CD4-positive, alpha-beta T cell (primary cell): ENCODE results near the gene BET1L. TPM values are rescaled to one million over a fixed set of nuclear protein-coding genes. Genes with fewer than 3 reads are reported as not detected.
"Not testable (repeated sequence)": the region's sequence is repeated elsewhere in the genome, so short reads cannot be mapped to it uniquely, and the experiment has no call there.

Source experiments
- ATAC-seq: fragments of 200-7000 bp; cut with Tn5 transposase; one replicate; pipeline ENCODE4 v1.10.0; 2022; ENCODE audit warnings: mild to moderate bottlenecking; ENCODE audit not compliant: poor library complexity
- CTCF ChIA-PET: fragments of 350-600 bp; sonication (Branson Sonifier 250); formaldehyde crosslinking; loops from one replicate; lab custom pipeline; 2021; ENCODE audit warnings: antibody characterized with exemption, inconsistent platforms; lab: Charles Lee
- POLR2A ChIA-PET: fragments of 350-600 bp; sonication (Branson Sonifier 250); formaldehyde crosslinking; loops from one replicate; lab custom pipeline; 2021; ENCODE audit warnings: antibody characterized with exemption, inconsistent platforms; lab: Charles Lee
- DNase-seq, 14 experiments: peaks; one replicate each; pipeline ENCODE4 v3.0.0-alpha.2; 2013 to 2020; ENCODE audit warnings: mixed read lengths in 2 of 14
- H3K27ac ChIP-seq, 2 donors: one replicate each; pipeline versions ENCODE4 v1.5.1 to v1.7.0; 2013; ENCODE audit warnings: low read length in 2 of 2, low read depth in 1 of 2, mild to moderate bottlenecking in 1 of 2
- H3K27me3 ChIP-seq, 2 experiments: 1 replicate in 1 of 2; 2 replicates in 1 of 2; pipeline versions ENCODE4 v1.6.1 to v1.7.0; 2013; ENCODE audit warnings: low read length in 2 of 2, control low read depth in 1 of 2, mild to moderate bottlenecking in 1 of 2, moderate library complexity in 1 of 2; ENCODE audit not compliant: insufficient read depth in 2 of 2, control insufficient read depth in 1 of 2
- H3K36me3 ChIP-seq: one replicate; pipeline ENCODE4 v1.6.1; 2013; ENCODE audit warnings: low read length, control low read depth; ENCODE audit not compliant: insufficient read depth
- H3K4me1 ChIP-seq: one replicate; pipeline ENCODE4 v1.6.1; 2013; ENCODE audit warnings: low read length, control low read depth; ENCODE audit not compliant: insufficient read depth
- H3K4me3 ChIP-seq: one replicate; pipeline ENCODE4 v1.5.1; 2013; ENCODE audit warnings: mild to moderate bottlenecking, low read length, moderate library complexity
- H3K9me3 ChIP-seq, 2 experiments: 1 replicate in 1 of 2; 2 replicates in 1 of 2; pipeline versions ENCODE4 v1.6.1 to v1.7.0; 2013; ENCODE audit warnings: low read length in 2 of 2, mild to moderate bottlenecking in 2 of 2, control low read depth in 1 of 2, moderate library complexity in 1 of 2; ENCODE audit not compliant: control insufficient read depth in 1 of 2, insufficient read depth in 1 of 2
- H3K27ac Mint-ChIP-seq: one replicate; pipeline ENCODE4 v1.8.0; 2020; ENCODE audit warnings: mixed read lengths
- H3K27me3 Mint-ChIP-seq: one replicate; pipeline ENCODE4 v1.8.0; 2021; ENCODE audit warnings: mixed read lengths
- H3K36me3 Mint-ChIP-seq: one replicate; pipeline ENCODE4 v1.8.0; 2021; ENCODE audit warnings: low read depth, mixed read lengths
- H3K4me1 Mint-ChIP-seq: one replicate; pipeline ENCODE4 v1.8.0; 2021; ENCODE audit warnings: low read depth, mixed read lengths
- H3K4me3 Mint-ChIP-seq: one replicate; pipeline ENCODE4 v1.8.0; 2020; ENCODE audit warnings: mild to moderate bottlenecking, mixed read lengths
- H3K9me3 Mint-ChIP-seq: one replicate; pipeline ENCODE4 v1.8.0; 2020; ENCODE audit warnings: mixed read lengths
- intact Hi-C, 2 experiments: fragments of 100-400 bp; cut with DNase I in 1 of 2; cut with micrococcal nuclease in 1 of 2; formaldehyde crosslinking; loops; one replicate each; pipeline versions ENCODE4 v1.15.1 to v1.9.0; 2023 to 2025; cut with DNase I, micrococcal nuclease
- total RNA-seq, 174 experiments: library from RNA in 2 of 174; stranded (reverse) in 2 of 174; gene quantifications; one replicate each; pipeline ENCODE4 v1.2.3 and lab custom pipeline; 2021 to 2026
- TF ChIP-seq, protein P1 (sequence below): fragments of 200-600 bp; IDR thresholded peaks from one replicate; pipeline ENCODE4 v1.8.0; 2022; ENCODE audit warnings: antibody characterized with exemption, mild to moderate bottlenecking

Gene BET1L
- total RNA-seq, 2 experiments from 2014 or later, result 69.5 to 72.7 TPM

DNA sequence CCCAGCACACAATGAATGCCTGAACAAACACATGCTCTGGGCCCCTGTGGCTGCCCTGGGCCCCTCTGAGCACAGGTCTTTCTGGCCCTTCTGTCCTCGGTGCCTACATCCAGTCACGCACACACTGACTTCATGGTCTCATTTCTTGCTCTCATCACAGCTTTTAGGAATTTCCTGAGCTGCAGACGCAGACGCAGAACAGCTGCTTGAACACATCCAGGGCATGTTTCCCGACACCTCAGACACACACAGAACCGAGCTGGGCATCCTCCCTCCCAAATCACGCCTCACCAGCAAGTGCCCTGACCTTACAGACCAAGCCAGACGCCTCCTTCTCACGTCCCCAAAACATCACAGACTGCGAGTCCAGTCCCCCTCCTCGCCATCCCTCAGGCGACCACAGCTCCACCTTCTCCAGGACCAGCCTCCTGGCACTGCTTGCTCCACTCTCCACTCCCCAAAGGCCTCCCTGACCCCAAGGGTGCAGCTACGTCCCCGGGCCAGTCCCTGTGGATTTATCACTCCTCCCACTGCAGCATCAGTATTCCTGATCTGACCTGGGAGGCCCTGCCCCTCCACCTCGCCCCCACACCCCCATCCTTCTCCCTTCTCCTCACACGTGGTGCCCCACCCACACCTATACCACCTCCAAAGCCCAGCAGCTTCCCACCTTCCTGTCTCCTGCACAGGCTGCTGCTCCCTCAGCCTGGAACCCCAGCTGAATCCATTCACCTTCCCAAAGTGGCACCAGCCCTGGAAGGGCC, 16.0 kb upstream of the BET1L start:
- Mint-ChIP-seq H3K4me3 (no peak overlapping the region), H3K9me3 (no peaks in the 10 kb centered on the region), H3K27ac (no peak overlapping the region), H3K4me1 (peaks cover under 1% of the 10 kb centered on the region), H3K27me3 (no peaks in the 10 kb centered on the region), H3K36me3 (peaks cover 34% of the 10 kb centered on the region)
- Histone ChIP-seq H3K36me3 (peaks cover 14% of the 10 kb centered on the region), H3K9me3 (no peaks in the 10 kb centered on the region), H3K27me3 (no peaks in the 10 kb centered on the region), H3K4me3 (no peak overlapping the region), H3K27ac (no peak overlapping the region), H3K4me1 (no peaks in the 10 kb centered on the region)
- POLR2A ChIA-PET, result no interaction called here
- TF ChIP-seq, protein P1, sequence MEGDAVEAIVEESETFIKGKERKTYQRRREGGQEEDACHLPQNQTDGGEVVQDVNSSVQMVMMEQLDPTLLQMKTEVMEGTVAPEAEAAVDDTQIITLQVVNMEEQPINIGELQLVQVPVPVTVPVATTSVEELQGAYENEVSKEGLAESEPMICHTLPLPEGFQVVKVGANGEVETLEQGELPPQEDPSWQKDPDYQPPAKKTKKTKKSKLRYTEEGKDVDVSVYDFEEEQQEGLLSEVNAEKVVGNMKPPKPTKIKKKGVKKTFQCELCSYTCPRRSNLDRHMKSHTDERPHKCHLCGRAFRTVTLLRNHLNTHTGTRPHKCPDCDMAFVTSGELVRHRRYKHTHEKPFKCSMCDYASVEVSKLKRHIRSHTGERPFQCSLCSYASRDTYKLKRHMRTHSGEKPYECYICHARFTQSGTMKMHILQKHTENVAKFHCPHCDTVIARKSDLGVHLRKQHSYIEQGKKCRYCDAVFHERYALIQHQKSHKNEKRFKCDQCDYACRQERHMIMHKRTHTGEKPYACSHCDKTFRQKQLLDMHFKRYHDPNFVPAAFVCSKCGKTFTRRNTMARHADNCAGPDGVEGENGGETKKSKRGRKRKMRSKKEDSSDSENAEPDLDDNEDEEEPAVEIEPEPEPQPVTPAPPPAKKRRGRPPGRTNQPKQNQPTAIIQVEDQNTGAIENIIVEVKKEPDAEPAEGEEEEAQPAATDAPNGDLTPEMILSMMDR, result no peak
- CTCF ChIA-PET, result no interaction called here
- ATAC-seq, result no peak
- no peak for DNase-seq
- intact Hi-C loops, result no loop called here

DNA sequence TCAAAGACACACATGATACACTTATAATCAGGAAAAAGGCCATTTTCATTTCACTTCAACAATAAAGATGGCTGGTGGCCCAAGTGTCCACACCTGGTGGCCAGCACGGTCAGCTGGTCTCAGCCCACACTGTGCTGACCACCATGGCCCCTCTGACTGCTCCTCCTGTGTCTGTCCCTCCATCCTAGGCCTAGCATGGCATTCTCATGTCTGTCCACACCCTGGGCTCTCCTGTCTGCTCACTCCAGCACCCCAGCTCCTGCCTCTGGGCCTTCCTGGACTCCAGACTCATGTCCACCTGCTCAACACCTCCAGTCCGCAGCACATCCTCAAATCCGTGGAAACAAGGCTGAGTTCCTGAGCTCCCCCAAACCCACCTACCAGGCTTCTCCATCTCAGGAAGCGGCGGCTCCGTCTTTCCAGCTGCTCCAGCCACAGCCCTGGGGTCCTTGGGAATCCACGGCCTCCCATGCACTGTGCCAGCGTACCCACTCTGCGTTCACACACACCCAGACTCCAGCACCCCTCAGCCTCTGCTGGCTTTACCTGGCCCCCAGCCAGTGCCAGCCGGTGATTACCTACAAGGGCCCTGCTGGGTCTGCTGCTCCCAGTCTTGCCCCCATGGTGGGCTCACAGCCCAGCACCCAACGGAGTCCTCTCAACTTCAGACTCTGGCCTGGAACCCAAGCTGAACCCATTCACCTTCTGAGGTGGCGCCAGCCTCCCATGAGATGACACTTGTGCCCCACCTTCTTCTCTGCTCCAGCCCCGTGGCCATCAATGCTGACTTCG, 15.0 kb upstream of the BET1L start:
- ATAC-seq, result no peak
- H3K9me3 Mint-ChIP-seq, result no peaks in the 10 kb centered on the region
- H3K36me3 ChIP-seq, result peaks cover 16% of the 10 kb centered on the region
- no peaks in the 10 kb centered on the region for H3K4me1 ChIP-seq
- intact Hi-C loops, result no loop called here
- CTCF ChIA-PET, result no interaction called here
- H3K27ac ChIP-seq, result no peak overlapping the region
- H3K27me3 ChIP-seq, result no peaks in the 10 kb centered on the region
- no peaks in the 10 kb centered on the region for H3K4me1 Mint-ChIP-seq
- H3K9me3 ChIP-seq, result no peaks in the 10 kb centered on the region
- no peak overlapping the region for H3K4me3 Mint-ChIP-seq
- no peaks in the 10 kb centered on the region for H3K27me3 Mint-ChIP-seq
- no peak overlapping the region for H3K4me3 ChIP-seq
- H3K36me3 Mint-ChIP-seq, result peaks cover 34% of the 10 kb centered on the region
- POLR2A ChIA-PET, result interaction anchor here (0.8 to 1.2 kb wide), 2 partner anchors 15 kb away, joined by 3 read pairs; partner anchors contain the start of genes BET1L, PSMD13 and RIC8A
- TF ChIP-seq, protein P1, result no peak
- H3K27ac Mint-ChIP-seq, result no peak overlapping the region
- no peak for DNase-seq

DNA sequence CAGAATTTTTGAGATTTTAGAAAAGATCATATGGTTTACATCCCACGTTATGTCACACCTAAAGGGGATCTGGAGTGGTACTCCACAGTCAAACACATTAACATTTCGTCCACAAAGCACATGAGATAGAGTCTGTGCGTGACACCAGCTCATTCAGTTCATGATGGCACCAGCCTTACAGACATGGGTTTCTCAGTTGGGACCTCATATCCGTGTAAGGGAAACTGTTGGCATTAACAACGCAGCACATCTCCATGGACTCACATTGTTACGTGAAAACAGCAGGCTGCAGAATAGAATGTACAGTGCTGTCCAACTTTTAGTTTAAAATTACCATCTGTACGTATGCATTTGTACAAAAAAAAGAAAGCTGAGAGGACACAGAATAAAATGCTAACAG, 14.3 kb upstream of the BET1L start:
- no peak overlapping the region for H3K27ac ChIP-seq
- Mint-ChIP-seq H3K4me1 (no peaks in the 10 kb centered on the region), H3K27ac (no peak overlapping the region), H3K9me3 (no peaks in the 10 kb centered on the region), H3K36me3 (peaks cover 34% of the 10 kb centered on the region), H3K4me3 (no peak overlapping the region), H3K27me3 (no peaks in the 10 kb centered on the region)
- TF ChIP-seq, protein P1, result no peak
- DNase-seq (peak in 1 of 14 experiments; percentile 2), ATAC-seq (no peak)
- H3K27me3 ChIP-seq, result no peaks in the 10 kb centered on the region
- H3K4me3 ChIP-seq, result no peak overlapping the region
- ChIA-PET POLR2A (interaction anchor here (0.8 to 1.2 kb wide), 2 partner anchors 14 to 15 kb away, joined by 3 read pairs; partner anchors contain the start of genes BET1L, PSMD13 and RIC8A), CTCF (no interaction called here)
- intact Hi-C loops, result no loop called here
- H3K9me3 ChIP-seq, result no peaks in the 10 kb centered on the region
- H3K4me1 ChIP-seq, result no peaks in the 10 kb centered on the region
- H3K36me3 ChIP-seq, result peaks cover 17% of the 10 kb centered on the region

DNA sequence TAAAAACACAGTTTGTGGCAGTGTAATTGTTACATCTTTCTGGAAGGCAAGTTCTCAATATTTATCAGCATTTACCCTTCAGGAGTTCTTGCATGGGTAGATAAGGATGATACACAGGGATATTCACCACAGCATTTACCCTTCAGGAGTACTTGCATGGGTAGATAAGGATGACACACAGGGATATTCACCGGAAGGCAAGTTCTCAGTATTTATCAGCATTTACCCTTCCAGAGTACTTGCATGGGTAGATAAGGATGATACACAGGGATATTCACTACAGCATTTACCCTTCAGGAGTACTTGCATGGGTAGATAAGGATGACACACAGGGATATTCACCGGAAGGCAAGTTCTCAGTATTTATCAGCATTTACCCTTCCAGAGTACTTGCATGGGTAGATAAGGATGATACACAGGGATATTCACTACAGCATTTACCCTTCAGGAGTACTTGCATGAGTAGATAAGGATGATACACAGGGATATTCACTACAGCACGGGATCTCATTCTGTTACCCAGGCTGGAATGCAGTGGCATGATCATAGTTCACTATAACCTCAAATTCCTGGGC, 13.5 kb upstream of the BET1L start:
- DNase-seq, H3K4me1 ChIP-seq, H3K9me3 Mint-ChIP-seq, H3K4me3 Mint-ChIP-seq, H3K4me1 Mint-ChIP-seq, CTCF ChIA-PET, H3K27me3 Mint-ChIP-seq, H3K9me3 ChIP-seq, H3K27me3 ChIP-seq, ATAC-seq, H3K27ac Mint-ChIP-seq, intact Hi-C loops, H3K27ac ChIP-seq, H3K4me3 ChIP-seq: not testable (repeated sequence)
- POLR2A ChIA-PET, result interaction anchor here (0.8 to 1.2 kb wide), 2 partner anchors 13 to 16 kb away, joined by 3 read pairs; partner anchors contain the start of genes BET1L, PSMD13 and RIC8A
- H3K36me3 Mint-ChIP-seq, result peaks cover 37% of the 10 kb centered on the region
- H3K36me3 ChIP-seq, result peaks cover 24% of the 10 kb centered on the region
